K562 (cell line): ENCODE measurements around the gene TRIM36. TPM values are rescaled to one million over a fixed set of nuclear protein-coding genes. Genes with fewer than 3 reads are reported as not detected.

Experiments used
- ATAC-seq: fragments of 200-7000 bp; cut with Tn5 transposase; 3 replicates; pipeline ENCODE4 v1.9.1; 2020; ENCODE audit warnings: moderate library complexity
- BruUV-seq: library from RNA; stranded (reverse); fragments of 400-500 nt; replicated peaks from 2 replicates; lab custom pipeline; 2021; lab: Mats Ljungman, UMichigan
- CTCF ChIA-PET: fragments of 300-600 bp; formaldehyde crosslinking; extraction: SDS; loops from one replicate; lab custom pipeline; 2021; ENCODE audit warnings: low intra/inter-chr PET ratio; lab: Yijun Ruan, JAX
- POLR2A ChIA-PET: fragments of 300-600, 350-650 bp; sonication (Branson Sonifier 250); formaldehyde crosslinking; extraction: SDS; loops from one replicate; lab custom pipeline; 2021; ENCODE audit warnings: antibody characterized with exemption, inconsistent platforms; lab: Yijun Ruan, JAX
- DNase-seq, 4 experiments: peaks; one replicate each; pipeline versions ENCODE4 v3.0.0 to v3.0.0-alpha.2; 2011 to 2018; ENCODE audit warnings: low spot score in 3 of 4, mixed read lengths in 3 of 4; ENCODE audit errors: extremely low read depth in 1 of 4
- FAIRE-seq: peaks from 2 replicates; lab custom pipeline; 2011; peaks lifted over from hg19 to GRCh38; lab: Jason Lieb, UNC
- H2AFZ ChIP-seq: 2 replicates; pipeline ENCODE4 v1.6.0; 2011; ENCODE audit warnings: low read depth, low read length, control low read depth, inconsistent platforms
- H3K27ac ChIP-seq: fragments of 200-600 bp; 3 replicates; pipeline ENCODE4 v1.8.0; 2011; ENCODE audit warnings: low read depth, mild to moderate bottlenecking, control low read depth, inconsistent platforms, low read length, moderate library complexity, mixed read lengths; ENCODE audit errors: extremely low read depth
- H3K27me3 ChIP-seq, 2 experiments: fragments of 300-600 bp in 1 of 2; 2 replicates in 1 of 2; 3 replicates in 1 of 2; pipeline versions ENCODE4 v1.6.0 to v1.8.0; 2011; ENCODE audit warnings: inconsistent platforms in 2 of 2, low read length in 2 of 2, mild to moderate bottlenecking in 1 of 2, mixed read lengths in 1 of 2, moderate library complexity in 1 of 2; ENCODE audit not compliant: control insufficient read depth in 2 of 2, insufficient read depth in 2 of 2
- H3K36me3 ChIP-seq: fragments of 300-600 bp; 3 replicates; pipeline ENCODE4 v1.8.0; 2011; ENCODE audit warnings: mild to moderate bottlenecking, low read length, inconsistent platforms; ENCODE audit not compliant: control insufficient read depth, insufficient read depth
- H3K4me1 ChIP-seq, 2 experiments: fragments of 200-600 bp in 1 of 2; replicated peaks in 1 of 2; 2 replicates in 1 of 2; 3 replicates in 1 of 2; pipeline versions ENCODE4 v1.5.1 to v1.8.0; 2011; ENCODE audit warnings: inconsistent platforms in 2 of 2, low read length in 2 of 2, mild to moderate bottlenecking in 1 of 2, mixed read lengths in 1 of 2, moderate library complexity in 1 of 2; ENCODE audit not compliant: control insufficient read depth in 2 of 2, insufficient read depth in 2 of 2
- H3K4me2 ChIP-seq: 2 replicates; pipeline ENCODE4 v1.6.1; 2011; ENCODE audit warnings: low read length, control low read depth, inconsistent platforms, mixed read lengths; ENCODE audit not compliant: insufficient read depth
- H3K4me3 ChIP-seq: fragments of 200-600 bp; sonication (generic), shearing (Covaris generic); 2 replicates; pipeline ENCODE4 v1.5.1; 2016; ENCODE audit warnings: control low read depth, inconsistent platforms
- H3K79me2 ChIP-seq: fragments of 200-600 bp; 3 replicates; pipeline ENCODE4 v1.8.0; 2011; ENCODE audit warnings: low read length, inconsistent platforms; ENCODE audit not compliant: control insufficient read depth, insufficient read depth
- H3K9ac ChIP-seq, 2 experiments: 2 replicates each; pipeline versions ENCODE4 v1.6.0 to v1.6.1; 2011; ENCODE audit warnings: low read depth in 2 of 2, low read length in 2 of 2, control low read depth in 1 of 2, inconsistent platforms in 1 of 2, mild to moderate bottlenecking in 1 of 2, mixed read lengths in 1 of 2; ENCODE audit not compliant: insufficient read depth in 1 of 2
- H3K9me1 ChIP-seq: one replicate; pipeline ENCODE4 v1.6.0; 2011; ENCODE audit warnings: inconsistent platforms, mild to moderate bottlenecking, low read length, moderate library complexity; ENCODE audit not compliant: control insufficient read depth, insufficient read depth
- H3K9me3 ChIP-seq: replicated peaks from 2 replicates; pipeline ENCODE4 v1.5.1; 2011; ENCODE audit warnings: low read depth, low read length, inconsistent platforms; ENCODE audit not compliant: control insufficient read depth, insufficient read depth
- H4K20me1 ChIP-seq: replicated peaks from 2 replicates; pipeline ENCODE4 v1.6.1; 2011; ENCODE audit warnings: low read length, inconsistent platforms, mixed read lengths; ENCODE audit not compliant: control insufficient read depth, insufficient read depth
- IFI16 ChIP-seq: fragments of 250-450 bp; sonication (Bioruptor Pico); IDR thresholded peaks from 2 replicates; pipeline ENCODE4 v2.1.2; 2022; ENCODE audit warnings: mild to moderate bottlenecking, inconsistent platforms
- MCM5 ChIP-seq: fragments of 450-650 bp; IDR thresholded peaks from 2 replicates; pipeline ENCODE4 v1.6.1; 2016; ENCODE audit warnings: low read depth
- PTTG1 ChIP-seq: fragments of 450-650 bp; IDR thresholded peaks from 2 replicates; pipeline ENCODE4 v1.6.1; 2016; ENCODE audit warnings: low read depth, mild to moderate bottlenecking, missing genetic modification characterization, missing compliant biosample characterization
- PURB ChIP-seq: sonication (generic); formaldehyde crosslinking; IDR thresholded peaks from 2 replicates; pipeline ENCODE4 v1.9.0; 2021; ENCODE audit warnings: low read depth, mild to moderate bottlenecking, missing genetic modification reagents
- TRIM25 ChIP-seq: fragments of 450-650 bp; IDR thresholded peaks from 2 replicates; pipeline ENCODE4 v1.7.0; 2016; ENCODE audit warnings: borderline replicate concordance
- in situ Hi-C: fragments of 300-500 bp; cut with MboI; formaldehyde crosslinking; loops from 4 replicates; pipeline ENCODE4 v1.15.0; 2018; ENCODE audit warnings: inconsistent platforms, mixed read lengths
- intact Hi-C: fragments of 100-400 bp; cut with micrococcal nuclease; formaldehyde crosslinking; loops from 2 replicates; pipeline ENCODE4 v1.14.2; 2022
- polyA plus RNA-seq, 8 experiments: library from polyadenylated mRNA; depleted of rRNA in 4 of 8; stranded (reverse) in 5 of 8; unstranded in 3 of 8; fragments of >200 nt; fragmentation: Nextera tagmentation in 2 of 8; fragmentation: Illumina TruSeq in 1 of 8; extraction: Ambion mirVana in 2 of 8; extraction: Trizol in 1 of 8; gene quantifications; 2 replicates each; pipeline versions ENCODE4 v1.2.1 to v1.2.3, GENCODE V29; 2011 to 2014; ENCODE audit warnings: inconsistent platforms in 1 of 8, missing spikeins in 1 of 8
- total RNA-seq, 7 experiments: library from RNA; depleted of rRNA in 6 of 7; stranded (reverse); fragments of >200 nt in 6 of 7; fragmentation: Illumina TruSeq in 2 of 7; extraction: Trizol in 2 of 7; gene quantifications; 2 replicates each; pipeline versions ENCODE4 v1.2.1 to v1.2.3, GENCODE V29; 2011 to 2021; ENCODE audit warnings: low replicate concordance in 1 of 7
- TF ChIP-seq, protein P1 (sequence below): fragments of 150-350 bp; IDR thresholded peaks from 2 replicates; pipeline ENCODE4 v1.6.1; 2014; ENCODE audit warnings: low read depth, mild to moderate bottlenecking, low read length, borderline replicate concordance
- TF ChIP-seq, protein P2 (sequence below): IDR thresholded peaks from 2 replicates; pipeline ENCODE4 v1.6.1; 2011; ENCODE audit not compliant: insufficient read length; ENCODE audit errors: extremely low read depth

Gene TRIM36
- total and polyA plus RNA-seq, 9 of the 15 experiments (the other 6 are each of a cell fraction or from before 2014, with no cell fraction given), result 0.10 to 0.71 (median 0.31) TPM

- TF ChIP-seq PURB (CRISPR knock-in tag) (no peak), IFI16 (CRISPR knock-in tag) (no peak), MCM5 (no peak), PTTG1 (tag) (no peak), TRIM25 (no peak)
- TF ChIP-seq, protein P1, sequence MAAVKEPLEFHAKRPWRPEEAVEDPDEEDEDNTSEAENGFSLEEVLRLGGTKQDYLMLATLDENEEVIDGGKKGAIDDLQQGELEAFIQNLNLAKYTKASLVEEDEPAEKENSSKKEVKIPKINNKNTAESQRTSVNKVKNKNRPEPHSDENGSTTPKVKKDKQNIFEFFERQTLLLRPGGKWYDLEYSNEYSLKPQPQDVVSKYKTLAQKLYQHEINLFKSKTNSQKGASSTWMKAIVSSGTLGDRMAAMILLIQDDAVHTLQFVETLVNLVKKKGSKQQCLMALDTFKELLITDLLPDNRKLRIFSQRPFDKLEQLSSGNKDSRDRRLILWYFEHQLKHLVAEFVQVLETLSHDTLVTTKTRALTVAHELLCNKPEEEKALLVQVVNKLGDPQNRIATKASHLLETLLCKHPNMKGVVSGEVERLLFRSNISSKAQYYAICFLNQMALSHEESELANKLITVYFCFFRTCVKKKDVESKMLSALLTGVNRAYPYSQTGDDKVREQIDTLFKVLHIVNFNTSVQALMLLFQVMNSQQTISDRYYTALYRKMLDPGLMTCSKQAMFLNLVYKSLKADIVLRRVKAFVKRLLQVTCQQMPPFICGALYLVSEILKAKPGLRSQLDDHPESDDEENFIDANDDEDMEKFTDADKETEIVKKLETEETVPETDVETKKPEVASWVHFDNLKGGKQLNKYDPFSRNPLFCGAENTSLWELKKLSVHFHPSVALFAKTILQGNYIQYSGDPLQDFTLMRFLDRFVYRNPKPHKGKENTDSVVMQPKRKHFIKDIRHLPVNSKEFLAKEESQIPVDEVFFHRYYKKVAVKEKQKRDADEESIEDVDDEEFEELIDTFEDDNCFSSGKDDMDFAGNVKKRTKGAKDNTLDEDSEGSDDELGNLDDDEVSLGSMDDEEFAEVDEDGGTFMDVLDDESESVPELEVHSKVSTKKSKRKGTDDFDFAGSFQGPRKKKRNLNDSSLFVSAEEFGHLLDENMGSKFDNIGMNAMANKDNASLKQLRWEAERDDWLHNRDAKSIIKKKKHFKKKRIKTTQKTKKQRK, result no peak
- TF ChIP-seq, protein P2, sequence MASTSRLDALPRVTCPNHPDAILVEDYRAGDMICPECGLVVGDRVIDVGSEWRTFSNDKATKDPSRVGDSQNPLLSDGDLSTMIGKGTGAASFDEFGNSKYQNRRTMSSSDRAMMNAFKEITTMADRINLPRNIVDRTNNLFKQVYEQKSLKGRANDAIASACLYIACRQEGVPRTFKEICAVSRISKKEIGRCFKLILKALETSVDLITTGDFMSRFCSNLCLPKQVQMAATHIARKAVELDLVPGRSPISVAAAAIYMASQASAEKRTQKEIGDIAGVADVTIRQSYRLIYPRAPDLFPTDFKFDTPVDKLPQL, result no peak
- TF ChIP-seq, all 486 proteins: peak for 0
- Histone ChIP-seq H3K79me2 (no peaks in the 10 kb centered on the region), H3K27ac (no peak overlapping the region), H2AFZ (no peak overlapping the region), H3K9me1 (no peaks in the 10 kb centered on the region), H3K27me3 (0 out of 5 replicates have a peak, but pooled peaks cover 0 to under 1% of the 10 kb centered on the region in 2 experiments), H4K20me1 (no peaks in the 10 kb centered on the region), H3K4me3 (no peak overlapping the region), H3K4me2 (no peak overlapping the region), H3K9me3 (no peaks in the 10 kb centered on the region), H3K9ac (no peak overlapping the region), H3K4me1 (no peaks in the 10 kb centered on the region; a peak in 1 of 5 replicates), H3K36me3 (no peaks in the 10 kb centered on the region)
- in situ Hi-C loops, result no loop called here
- ATAC-seq, result no peak
- FAIRE-seq, result no peak
- no peak for DNase-seq
- CTCF ChIA-PET, result no interaction called here
- intact Hi-C loops, result no loop called here
- POLR2A ChIA-PET, result interaction anchor here (1.0 to 1.3 kb wide), 2 partner anchors 10 to 18 kb away, joined by 3 to 4 read pairs; no protein-coding TSS in a partner anchor
- no TSS peak for BruUV-seq
Observed at GRCh38 chr5:115186794-115187193, 17.1 kb upstream of the TRIM36 start.
